ENCODE data around the gene ATG16L1. TPM values are rescaled to one million over a fixed set of nuclear protein-coding genes. Genes with fewer than 3 reads are reported as not detected.

ATG16L1 gene
- total and polyA plus RNA-seq, 2 experiments from 2014 or later: 15.3 to 37.9 TPM

DNA sequence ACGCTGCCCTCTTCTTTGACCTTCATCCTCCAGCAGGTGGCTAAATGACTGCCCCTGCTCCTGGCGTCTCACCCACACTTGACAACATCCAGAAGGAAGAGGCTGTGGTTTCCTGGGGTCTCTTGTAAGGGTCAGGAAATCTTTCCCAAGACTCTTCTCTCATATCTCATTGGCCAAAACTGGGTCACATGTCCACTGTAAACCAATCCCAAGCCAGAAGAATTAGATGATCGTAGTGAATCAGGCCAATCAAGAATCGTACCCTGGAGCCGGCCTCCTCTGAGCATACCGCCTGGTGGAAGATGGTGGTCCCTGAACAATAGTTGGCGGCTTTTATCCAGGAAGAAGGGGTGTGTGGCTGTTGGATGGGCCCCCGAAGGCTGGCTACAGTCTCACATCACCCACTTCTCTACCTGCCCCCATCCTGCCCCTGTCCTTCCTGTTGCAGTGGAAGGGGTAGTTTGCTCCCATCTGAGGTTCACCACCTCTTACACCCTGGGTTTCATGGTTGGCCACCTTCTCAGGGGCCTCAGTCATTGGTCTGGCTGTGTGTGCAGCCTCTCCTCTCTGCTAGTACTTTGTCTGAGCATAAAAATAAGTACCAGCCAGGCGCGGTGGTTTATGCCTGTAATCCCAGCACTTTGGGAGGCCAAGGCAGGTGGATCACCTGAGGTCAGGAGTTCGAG lies 59.9 kb downstream of the ATG16L1 start:
- 0 out of 2 replicates have a peak overlapping the region, but pooled peaks have one; percentile 23 for H2AFZ ChIP-seq
- H3K79me2 ChIP-seq (replicated peaks; ENCODE audit: insufficient read depth): no peaks in the 10 kb centered on the region
- ATAC-seq (no peak), DNase-seq (ENCODE audit: low spot score) (no peak)
- no peaks in the 10 kb centered on the region for H3K27me3 ChIP-seq (ENCODE audit: insufficient read depth)
- Mint-ChIP-seq H3K4me1 (no peaks in the 10 kb centered on the region), H3K36me3 (ENCODE audit: low read depth) (no peaks in the 10 kb centered on the region), H3K27me3 (ENCODE audit: insufficient read depth, low read depth, poor library complexity) (no peaks in the 10 kb centered on the region), H3K4me3 (no peak overlapping the region), H3K27ac (no peak overlapping the region), H3K9me3 (no peaks in the 10 kb centered on the region; the same call in 2 of the 3 replicates)
- no peaks in the 10 kb centered on the region for H3F3A ChIP-seq (replicated peaks; ENCODE audit: low read depth)
- no peaks in the 10 kb centered on the region for H4K20me1 ChIP-seq (replicated peaks; ENCODE audit: insufficient read depth)
- no peak overlapping the region for H3K27ac ChIP-seq (ENCODE audit: low read depth)
- no peaks in the 10 kb centered on the region for H3K4me1 ChIP-seq (ENCODE audit: insufficient read depth)
- TF ChIP-seq ZNF114 (CRISPR knock-in tag; IDR thresholded peaks at IDR 0.05): no peak
- TF ChIP-seq, protein P1, sequence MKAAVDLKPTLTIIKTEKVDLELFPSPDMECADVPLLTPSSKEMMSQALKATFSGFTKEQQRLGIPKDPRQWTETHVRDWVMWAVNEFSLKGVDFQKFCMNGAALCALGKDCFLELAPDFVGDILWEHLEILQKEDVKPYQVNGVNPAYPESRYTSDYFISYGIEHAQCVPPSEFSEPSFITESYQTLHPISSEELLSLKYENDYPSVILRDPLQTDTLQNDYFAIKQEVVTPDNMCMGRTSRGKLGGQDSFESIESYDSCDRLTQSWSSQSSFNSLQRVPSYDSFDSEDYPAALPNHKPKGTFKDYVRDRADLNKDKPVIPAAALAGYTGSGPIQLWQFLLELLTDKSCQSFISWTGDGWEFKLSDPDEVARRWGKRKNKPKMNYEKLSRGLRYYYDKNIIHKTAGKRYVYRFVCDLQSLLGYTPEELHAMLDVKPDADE (IDR thresholded peaks at IDR 0.05): no peak
- H3K4me3 ChIP-seq: no peak overlapping the region
- H3K4me2 ChIP-seq: no peak overlapping the region
- no peaks in the 10 kb centered on the region for H3K9me2 ChIP-seq (ENCODE audit: insufficient read depth)
- H3K36me3 ChIP-seq (ENCODE audit: insufficient read depth): no peaks in the 10 kb centered on the region

DNA sequence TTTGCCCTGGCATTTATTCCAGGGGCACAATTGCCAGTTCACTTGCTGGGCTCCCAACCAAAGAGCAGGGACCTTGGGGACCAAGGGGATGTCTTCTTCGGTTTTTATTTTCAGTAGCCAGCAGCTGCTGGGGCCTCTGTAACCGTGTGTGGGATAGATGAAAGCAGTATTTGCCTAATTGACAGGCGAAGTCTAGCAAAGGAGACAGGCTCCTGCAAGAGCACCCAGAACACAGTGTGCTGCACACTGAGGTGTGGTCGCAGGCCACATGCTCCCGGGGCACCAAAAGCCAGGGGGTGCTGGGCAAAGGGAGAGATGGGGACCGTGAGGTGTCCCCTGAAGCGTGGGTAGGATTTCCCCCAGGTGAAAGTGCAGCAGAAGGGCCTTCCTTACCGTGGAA lies 61.4 kb downstream of the ATG16L1 start:
- Histone ChIP-seq H3K4me3 (no peak overlapping the region), H3K36me3 (ENCODE audit: insufficient read depth) (no peaks in the 10 kb centered on the region), H3K4me2 (no peak overlapping the region), H3K27me3 (ENCODE audit: insufficient read depth) (no peaks in the 10 kb centered on the region), H2AFZ (0 out of 2 replicates have a peak overlapping the region, but pooled peaks have one; percentile 32), H3K4me1 (ENCODE audit: insufficient read depth) (no peaks in the 10 kb centered on the region), H3F3A (replicated peaks; ENCODE audit: low read depth) (no peaks in the 10 kb centered on the region), H3K79me2 (replicated peaks; ENCODE audit: insufficient read depth) (no peaks in the 10 kb centered on the region), H4K20me1 (replicated peaks; ENCODE audit: insufficient read depth) (no peaks in the 10 kb centered on the region), H3K9me2 (ENCODE audit: insufficient read depth) (no peaks in the 10 kb centered on the region), H3K27ac (ENCODE audit: low read depth) (no peak overlapping the region)
- Mint-ChIP-seq H3K4me1 (no peaks in the 10 kb centered on the region), H3K27me3 (ENCODE audit: insufficient read depth, low read depth, poor library complexity) (no peaks in the 10 kb centered on the region), H3K4me3 (no peak overlapping the region), H3K9me3 (no peaks in the 10 kb centered on the region), H3K36me3 (ENCODE audit: low read depth) (no peaks in the 10 kb centered on the region), H3K27ac (no peak overlapping the region; the same call in 1 of the 2 replicates)
- ATAC-seq: no peak
- no peak for DNase-seq (ENCODE audit: low spot score)
- TF ChIP-seq, protein P2, sequence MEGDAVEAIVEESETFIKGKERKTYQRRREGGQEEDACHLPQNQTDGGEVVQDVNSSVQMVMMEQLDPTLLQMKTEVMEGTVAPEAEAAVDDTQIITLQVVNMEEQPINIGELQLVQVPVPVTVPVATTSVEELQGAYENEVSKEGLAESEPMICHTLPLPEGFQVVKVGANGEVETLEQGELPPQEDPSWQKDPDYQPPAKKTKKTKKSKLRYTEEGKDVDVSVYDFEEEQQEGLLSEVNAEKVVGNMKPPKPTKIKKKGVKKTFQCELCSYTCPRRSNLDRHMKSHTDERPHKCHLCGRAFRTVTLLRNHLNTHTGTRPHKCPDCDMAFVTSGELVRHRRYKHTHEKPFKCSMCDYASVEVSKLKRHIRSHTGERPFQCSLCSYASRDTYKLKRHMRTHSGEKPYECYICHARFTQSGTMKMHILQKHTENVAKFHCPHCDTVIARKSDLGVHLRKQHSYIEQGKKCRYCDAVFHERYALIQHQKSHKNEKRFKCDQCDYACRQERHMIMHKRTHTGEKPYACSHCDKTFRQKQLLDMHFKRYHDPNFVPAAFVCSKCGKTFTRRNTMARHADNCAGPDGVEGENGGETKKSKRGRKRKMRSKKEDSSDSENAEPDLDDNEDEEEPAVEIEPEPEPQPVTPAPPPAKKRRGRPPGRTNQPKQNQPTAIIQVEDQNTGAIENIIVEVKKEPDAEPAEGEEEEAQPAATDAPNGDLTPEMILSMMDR (conservative IDR thresholded peaks at IDR 0.05; ENCODE audit: low read depth in 2 of 2): no peak
- TF ChIP-seq NANOG (IDR thresholded peaks at IDR 0.05; ENCODE audit: borderline replicate concordance): no peak
- TF ChIP-seq EZH2phosphoT487 (IDR thresholded peaks at IDR 0.05; ENCODE audit: unreplicated experiment): no peak
- TF ChIP-seq EZH2 (IDR thresholded peaks at IDR 0.05; ENCODE audit: low read depth, unreplicated experiment): no peak
- TF ChIP-seq, protein P3, sequence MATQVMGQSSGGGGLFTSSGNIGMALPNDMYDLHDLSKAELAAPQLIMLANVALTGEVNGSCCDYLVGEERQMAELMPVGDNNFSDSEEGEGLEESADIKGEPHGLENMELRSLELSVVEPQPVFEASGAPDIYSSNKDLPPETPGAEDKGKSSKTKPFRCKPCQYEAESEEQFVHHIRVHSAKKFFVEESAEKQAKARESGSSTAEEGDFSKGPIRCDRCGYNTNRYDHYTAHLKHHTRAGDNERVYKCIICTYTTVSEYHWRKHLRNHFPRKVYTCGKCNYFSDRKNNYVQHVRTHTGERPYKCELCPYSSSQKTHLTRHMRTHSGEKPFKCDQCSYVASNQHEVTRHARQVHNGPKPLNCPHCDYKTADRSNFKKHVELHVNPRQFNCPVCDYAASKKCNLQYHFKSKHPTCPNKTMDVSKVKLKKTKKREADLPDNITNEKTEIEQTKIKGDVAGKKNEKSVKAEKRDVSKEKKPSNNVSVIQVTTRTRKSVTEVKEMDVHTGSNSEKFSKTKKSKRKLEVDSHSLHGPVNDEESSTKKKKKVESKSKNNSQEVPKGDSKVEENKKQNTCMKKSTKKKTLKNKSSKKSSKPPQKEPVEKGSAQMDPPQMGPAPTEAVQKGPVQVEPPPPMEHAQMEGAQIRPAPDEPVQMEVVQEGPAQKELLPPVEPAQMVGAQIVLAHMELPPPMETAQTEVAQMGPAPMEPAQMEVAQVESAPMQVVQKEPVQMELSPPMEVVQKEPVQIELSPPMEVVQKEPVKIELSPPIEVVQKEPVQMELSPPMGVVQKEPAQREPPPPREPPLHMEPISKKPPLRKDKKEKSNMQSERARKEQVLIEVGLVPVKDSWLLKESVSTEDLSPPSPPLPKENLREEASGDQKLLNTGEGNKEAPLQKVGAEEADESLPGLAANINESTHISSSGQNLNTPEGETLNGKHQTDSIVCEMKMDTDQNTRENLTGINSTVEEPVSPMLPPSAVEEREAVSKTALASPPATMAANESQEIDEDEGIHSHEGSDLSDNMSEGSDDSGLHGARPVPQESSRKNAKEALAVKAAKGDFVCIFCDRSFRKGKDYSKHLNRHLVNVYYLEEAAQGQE (IDR thresholded peaks at IDR 0.05; ENCODE audit: unreplicated experiment): no peak
- TF ChIP-seq, protein P1 (IDR thresholded peaks at IDR 0.05): no peak
- TF ChIP-seq POLR2AphosphoS5 (IDR thresholded peaks at IDR 0.05; ENCODE audit: low read depth): no peak
- TF ChIP-seq ZNF114 (CRISPR knock-in tag; IDR thresholded peaks at IDR 0.05): no peak
- TF ChIP-seq JUNB (IDR thresholded peaks at IDR 0.05; ENCODE audit: unreplicated experiment): no peak
